Measurements from ENCODE around the gene C17orf113.

C17orf113 gene

GRCh38 chr17:42072323-42073187, 22.2 kb upstream of the C17orf113 start:
- DNase-seq, result no peak

- DNase-seq, result no peak
These were observed 21.4 kb upstream of the C17orf113 start for GRCh38 chr17:42071810-42072209.

- no peak for DNase-seq
These were observed 18.6 kb upstream of the C17orf113 start for GRCh38 chr17:42068979-42069378.

DNA sequence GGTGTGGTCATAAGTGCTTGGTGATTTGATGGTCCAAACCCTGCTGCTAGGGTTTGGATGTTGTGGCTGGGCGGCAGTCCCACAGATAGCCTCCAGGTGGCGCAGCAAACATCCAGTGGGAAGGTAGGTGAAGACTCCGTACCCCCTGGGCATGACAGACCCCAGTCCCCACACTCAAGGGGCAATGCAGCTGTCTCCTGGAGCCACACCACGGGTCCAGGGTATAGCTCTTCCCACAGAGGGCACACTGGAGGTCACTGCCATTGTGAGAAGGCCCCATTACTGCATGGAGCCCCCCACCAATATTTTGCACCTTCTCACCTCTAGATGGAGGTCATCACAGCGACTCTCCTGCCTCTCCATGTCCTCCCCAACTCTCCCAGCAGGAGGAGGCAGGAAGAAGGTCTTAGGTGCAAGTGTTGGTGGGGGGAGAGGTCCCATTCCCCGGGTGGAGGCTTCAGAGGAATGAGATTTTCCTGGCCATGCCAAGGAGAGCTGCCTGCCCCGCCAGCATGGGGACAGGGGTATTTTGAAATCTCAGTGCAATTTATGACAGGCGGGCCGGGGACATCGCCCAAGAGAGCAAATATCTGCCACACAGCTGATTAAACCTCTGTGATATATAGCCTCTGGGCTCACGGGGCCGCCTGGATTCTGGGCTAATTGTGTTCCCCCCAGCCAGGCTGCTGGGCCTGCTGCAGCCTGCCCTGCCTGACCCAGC, 17.1 kb upstream of the C17orf113 start:
- DNase-seq, result peak; percentile 13

DNA sequence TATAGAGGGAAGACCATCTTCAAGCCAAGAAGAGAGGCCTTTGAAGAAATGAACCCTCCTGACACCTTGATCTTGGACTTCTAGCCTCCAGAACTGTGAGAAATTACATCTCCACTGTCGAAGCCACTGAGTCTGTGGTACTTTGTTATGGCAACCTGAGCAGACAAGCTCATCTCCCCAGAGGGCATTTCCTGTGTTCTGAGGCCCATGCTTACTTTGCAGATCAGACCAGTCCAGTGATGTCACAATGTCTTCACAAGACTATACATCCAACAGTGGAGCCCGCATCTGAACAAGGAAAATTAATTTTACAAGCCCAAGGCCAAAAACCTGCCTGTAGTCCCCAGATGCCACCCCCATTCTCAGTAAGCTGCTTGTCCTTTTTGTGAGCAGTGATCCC, 14.8 kb upstream of the C17orf113 start:
- no peak for DNase-seq

DNA sequence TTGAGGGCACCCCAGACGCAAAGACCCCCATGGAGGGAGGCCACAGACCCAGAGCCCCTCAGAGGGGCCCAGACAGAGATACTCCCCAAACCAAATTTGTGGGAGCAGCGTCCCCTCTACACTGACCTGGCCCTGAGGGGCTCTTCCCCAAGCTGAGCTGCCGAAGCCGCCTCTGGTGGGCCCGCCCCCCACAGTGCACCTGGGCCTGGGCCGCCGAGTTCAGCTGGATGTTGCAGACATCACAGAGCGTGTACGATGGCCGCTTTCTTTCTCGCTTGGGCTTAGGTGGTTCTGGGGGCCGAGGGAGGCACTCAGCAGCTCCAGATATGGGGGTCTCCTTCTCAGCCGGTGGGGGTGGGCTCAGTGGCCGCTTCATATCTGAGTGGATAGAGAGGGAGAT, 12.3 kb upstream of the C17orf113 start:
- DNase-seq, result no peak

DNA sequence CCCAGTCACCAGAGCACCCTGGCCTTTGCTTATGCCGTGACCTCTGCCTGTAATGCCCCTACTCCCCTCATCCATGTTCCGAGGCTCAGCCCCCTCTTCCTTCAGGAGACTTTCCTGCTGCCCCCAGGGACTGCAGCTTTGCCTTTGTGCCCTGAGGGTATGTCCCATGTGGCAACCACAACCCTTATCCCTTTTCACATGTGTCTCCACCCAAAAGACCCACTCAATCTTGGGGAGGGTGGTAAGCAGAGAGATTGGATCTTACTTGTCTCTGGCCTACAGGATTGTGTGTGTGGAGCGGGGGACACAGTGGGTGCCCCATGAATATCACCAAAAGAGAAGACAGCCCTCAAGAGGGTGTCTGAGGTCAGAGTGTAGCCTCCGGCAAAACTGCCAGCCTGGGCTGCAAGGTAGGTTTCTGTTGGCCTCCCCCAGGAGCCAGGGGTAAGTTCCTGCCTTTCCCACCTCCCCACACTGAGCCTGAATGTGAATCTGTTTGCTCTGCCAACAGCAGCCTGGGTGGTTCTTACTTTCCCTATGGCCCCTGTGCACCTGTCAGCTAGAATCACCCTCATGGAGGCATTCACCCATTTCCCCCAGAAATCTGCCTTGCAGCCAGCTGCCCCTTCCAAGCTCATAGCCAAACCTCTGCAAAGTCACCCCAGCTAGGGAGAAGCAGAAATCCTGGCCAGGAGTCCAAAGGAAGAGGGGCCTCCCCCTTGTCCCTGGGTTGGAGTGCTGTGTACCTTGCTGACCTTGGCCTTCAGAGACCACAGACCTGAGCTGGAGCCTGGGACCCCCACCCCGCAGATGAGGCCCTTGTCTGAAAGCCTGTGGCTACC, 11.5 kb upstream of the C17orf113 start:
- no peak for DNase-seq

DNA sequence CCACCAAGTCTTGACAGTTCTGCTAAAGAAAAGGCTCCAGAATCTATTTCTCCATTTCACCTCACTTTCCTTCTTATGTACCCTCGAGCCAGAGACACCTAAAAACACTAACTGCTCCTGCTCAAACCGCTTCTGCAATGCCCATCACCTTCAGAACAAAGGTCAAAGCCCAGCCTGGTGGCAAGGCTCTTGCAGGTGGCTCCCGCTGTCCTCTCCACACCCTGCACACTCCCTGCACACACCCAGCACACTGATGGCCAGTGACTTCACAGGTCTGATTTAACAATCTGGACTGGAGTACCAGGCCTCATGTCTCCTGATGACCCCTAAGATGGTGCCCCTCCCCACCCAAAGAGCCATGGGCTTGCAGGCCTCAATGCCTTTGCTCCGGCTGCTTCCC, 9.8 kb upstream of the C17orf113 start:
- DNase-seq, result no peak

GRCh38 chr17:42059815-42060214, 9.4 kb upstream of the C17orf113 start:
- DNase-seq, result no peak

GRCh38 chr17:42058063-42058462, 7.7 kb upstream of the C17orf113 start:
- DNase-seq, result no peak

GRCh38 chr17:42056635-42057034, 6.2 kb upstream of the C17orf113 start:
- no peak for DNase-seq

DNA sequence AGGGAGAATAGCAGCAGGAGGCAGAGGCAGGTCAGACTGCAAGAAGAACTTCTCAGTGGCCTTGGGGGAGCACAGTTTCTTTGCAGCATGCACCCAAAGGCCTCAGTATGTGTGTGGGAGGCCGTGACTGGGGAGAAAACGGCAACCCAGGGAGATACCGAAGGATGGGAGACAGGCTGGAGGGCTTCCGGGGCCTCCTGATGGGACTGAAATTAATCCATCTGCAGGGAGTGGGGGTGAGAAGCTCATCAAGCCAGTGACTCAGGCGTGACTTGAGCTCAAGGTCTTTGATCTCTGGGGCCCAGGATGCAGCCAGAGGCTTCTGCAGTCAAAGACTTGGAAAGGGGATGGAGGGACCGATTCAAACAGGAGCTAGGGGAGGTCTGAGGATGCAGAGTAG, 5.1 kb upstream of the C17orf113 start:
- no peak for DNase-seq

DNA sequence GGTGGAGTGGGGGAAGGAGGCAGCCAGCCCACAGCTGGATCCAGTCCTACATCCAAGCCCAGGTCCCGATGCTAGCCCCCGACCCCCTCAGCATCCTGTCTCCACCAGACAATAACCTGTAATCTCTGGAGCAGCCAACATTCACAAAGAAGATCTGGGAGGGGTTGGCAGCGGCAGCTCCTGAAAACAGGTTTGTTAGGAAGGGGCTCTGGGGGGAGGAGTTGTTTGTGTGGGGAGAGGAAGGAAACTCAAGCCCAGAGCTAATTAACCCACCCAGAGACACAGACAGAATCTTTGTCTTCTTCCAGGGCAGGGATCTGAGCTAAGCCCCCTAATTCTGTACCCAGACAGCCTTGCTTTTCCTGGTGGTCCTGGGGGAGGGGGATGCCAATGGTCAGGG, 4.6 kb upstream of the C17orf113 start:
- no peak for DNase-seq

DNA sequence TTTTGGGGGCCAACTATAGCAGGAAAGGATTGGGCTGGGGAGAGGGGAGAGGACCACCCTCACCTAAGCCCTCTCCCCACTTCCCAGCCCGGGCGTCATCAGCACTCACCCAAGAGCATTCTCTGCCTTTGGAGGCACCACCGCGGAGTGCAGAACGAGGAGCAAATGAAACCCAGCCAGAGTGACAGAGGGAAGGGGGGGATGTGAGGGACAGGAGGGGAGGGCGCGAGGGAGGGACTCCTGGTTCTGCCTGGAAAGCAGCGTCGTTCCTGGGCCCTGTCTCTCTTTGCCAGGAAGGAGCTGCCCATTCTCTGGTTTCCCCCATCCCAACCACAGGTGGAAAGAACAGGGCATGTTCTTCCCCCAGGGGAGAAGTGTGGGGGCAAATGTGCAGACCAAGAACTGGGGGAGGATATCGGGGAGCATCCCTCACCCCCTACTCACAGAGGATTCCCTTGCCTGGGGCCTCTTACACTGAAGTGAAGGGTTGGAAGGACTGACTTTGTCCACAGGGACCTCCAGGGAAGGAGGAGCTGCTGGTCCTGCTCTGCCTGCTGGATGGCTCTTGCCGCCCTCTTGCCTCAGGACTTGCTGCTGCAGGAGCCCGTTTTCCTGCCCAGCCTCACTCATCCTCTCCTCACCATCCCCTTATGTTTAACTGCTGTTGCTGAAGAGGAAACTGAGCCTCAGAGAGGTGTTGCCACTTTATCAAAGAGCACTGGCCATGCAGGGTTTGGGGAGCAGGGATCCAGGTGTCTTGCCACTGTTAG, 3.5 kb upstream of the C17orf113 start:
- DNase-seq, result no peak

DNA sequence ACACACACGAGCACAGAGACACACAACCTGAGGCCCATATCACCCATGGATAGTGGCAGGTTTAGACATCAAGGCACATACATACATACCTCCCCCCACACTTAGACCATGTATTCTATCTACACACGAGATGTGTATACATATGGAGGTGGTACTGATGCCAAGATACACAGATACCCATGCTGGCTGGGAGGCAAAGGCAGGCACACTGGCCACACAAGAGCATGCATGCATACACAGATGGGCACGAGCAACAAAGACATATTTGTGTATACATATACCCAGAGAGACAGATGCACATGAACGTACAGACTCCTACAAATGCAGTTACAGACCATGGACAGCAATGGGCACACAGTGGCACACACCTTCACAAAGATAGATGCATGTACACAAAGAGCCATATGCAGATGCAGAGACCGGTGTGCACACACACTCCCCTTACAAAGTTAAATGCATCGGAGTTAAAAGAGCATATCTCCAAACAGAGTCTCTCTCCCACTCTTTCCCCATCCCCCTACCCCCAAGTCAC, 2.0 kb upstream of the C17orf113 start:
- DNase-seq, result no peak

DNA sequence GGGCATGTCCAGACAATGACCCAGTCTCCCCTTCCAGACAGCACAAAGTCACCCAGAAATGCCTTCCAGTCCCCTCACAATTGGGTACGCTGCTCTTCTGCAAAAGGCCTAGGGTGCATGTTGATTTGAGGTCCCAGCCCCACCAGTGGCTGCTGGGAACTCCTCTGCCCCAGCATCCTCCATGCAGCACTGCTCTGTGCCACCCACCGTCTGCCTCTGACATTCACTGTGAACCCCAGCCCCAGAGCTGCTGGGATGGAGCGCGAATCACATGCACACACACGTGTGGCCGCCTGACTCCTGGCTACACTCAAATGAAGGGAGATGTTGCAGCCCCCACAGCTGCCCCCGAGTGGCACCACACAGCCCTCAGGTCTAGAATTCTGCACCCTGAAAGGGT, 1.2 kb upstream of the C17orf113 start:
- DNase-seq, result no peak

DNA sequence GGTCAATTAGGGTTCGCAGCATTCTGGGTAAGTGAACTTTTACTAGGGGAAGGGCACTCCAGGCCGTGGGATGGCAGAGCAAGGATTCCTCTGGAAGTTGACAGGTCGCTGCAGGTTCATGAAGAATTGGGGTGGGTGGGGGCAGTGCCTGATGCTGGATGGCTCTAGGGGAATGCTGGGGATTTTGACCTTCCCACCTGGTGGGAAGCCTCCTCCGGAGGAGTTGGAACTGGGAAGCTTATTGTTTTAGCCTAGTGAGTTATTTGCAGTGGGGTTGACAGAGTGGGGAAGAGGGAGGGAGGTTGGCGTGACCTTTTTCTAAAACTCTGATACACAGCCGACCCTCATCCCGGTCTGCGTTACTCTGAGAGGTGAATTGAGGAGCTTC, 606 bp upstream of the C17orf113 start:
- no peak for DNase-seq

GRCh38 chr17:42049834-42050392, 488 bp downstream of the C17orf113 start:
- DNase-seq, result no peak

DNA sequence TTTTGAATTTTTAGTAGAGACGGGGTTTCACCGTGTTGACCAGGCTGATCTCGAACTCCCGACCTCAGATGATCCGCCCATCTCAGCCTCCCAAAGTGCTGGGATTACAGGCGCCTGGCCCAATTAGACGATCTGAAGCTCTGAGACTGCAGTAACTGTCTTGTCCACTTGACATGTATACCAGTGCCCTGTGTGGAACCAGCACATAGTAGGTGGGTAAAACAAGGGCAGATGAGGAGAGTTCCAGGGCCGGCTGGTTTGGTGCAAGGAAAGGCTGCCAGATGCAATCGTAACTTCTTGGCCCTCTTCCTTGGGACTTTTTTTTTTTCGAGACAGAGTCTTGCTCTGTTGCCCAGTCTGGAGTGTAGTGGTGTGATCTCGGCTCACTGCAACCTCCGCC, 3.1 kb downstream of the C17orf113 start:
- DNase-seq, result no peak

DNA sequence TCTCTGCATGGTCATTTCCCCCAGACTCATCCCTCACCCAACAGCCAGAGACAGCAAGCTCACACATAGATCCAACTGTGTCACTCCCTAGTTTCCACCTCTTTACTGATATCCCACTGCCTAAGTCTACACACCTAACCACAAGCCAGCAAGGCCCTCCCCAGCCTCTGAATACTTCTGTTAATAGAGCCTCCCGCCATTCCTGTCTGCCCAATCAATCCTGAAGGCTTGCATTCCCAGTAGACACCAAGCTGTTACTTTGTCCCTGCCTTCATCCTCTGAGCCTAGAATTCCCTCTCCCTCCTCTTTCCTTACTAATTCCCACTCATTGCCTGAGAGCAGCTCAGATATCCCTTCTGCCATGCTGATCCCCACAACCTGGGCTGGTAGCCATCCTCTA, 4.7 kb downstream of the C17orf113 start:
- no peak for DNase-seq

GRCh38 chr17:42042598-42043319, 7.6 kb downstream of the C17orf113 start:
- no peak for DNase-seq

Data from NCI-H1092 treated with DMSO at 0.1 percent for 48 hours (cell line).